Bone marrow (tissue), 2 donors: Measurements from ENCODE around the gene FOXS1.

ENCODE experiments used
- DNase-seq, 2 donors: peaks; one replicate each; lab custom pipeline; 2025; lab: John Stamatoyannopoulos, UW

Gene FOXS1

GRCh38 chr20:31861135-31861384 lies 15.7 kb upstream of the FOXS1 start:
- no peak for DNase-seq

GRCh38 chr20:31860390-31861134 lies 15.2 kb upstream of the FOXS1 start:
- no peak for DNase-seq

GRCh38 chr20:31859998-31860380 lies 14.6 kb upstream of the FOXS1 start:
- no peak for DNase-seq

GRCh38 chr20:31859266-31859997 lies 14.0 kb upstream of the FOXS1 start:
- DNase-seq: no peak

GRCh38 chr20:31858760-31859083 lies 13.3 kb upstream of the FOXS1 start:
- no peak for DNase-seq

GRCh38 chr20:31857861-31858759 lies 12.7 kb upstream of the FOXS1 start:
- no peak for DNase-seq

GRCh38 chr20:31856516-31856915 lies 11.1 kb upstream of the FOXS1 start:
- no peak for DNase-seq

- no peak for DNase-seq
These were observed 8.1 kb upstream of the FOXS1 start for GRCh38 chr20:31853481-31853880.

- no peak for DNase-seq
These were observed 6.0 kb upstream of the FOXS1 start for GRCh38 chr20:31851240-31851955.

- DNase-seq: no peak
These were observed 4.0 kb upstream of the FOXS1 start for GRCh38 chr20:31849306-31849930.

GRCh38 chr20:31848088-31848999 lies 2.9 kb upstream of the FOXS1 start:
- DNase-seq: no peak

- no peak for DNase-seq
These were observed 1.4 kb upstream of the FOXS1 start for GRCh38 chr20:31846793-31847138.

GRCh38 chr20:31844737-31845299 lies 586 bp downstream of the FOXS1 start:
- DNase-seq: no peak

GRCh38 chr20:31843881-31844280 lies 1.5 kb downstream of the FOXS1 start:
- DNase-seq: no peak

GRCh38 chr20:31843288-31843687 lies 2.1 kb downstream of the FOXS1 start:
- no peak for DNase-seq

- no peak for DNase-seq
These were observed 2.8 kb downstream of the FOXS1 start for GRCh38 chr20:31842471-31843157.

GRCh38 chr20:31841928-31842327 lies 3.5 kb downstream of the FOXS1 start:
- DNase-seq: no peak

GRCh38 chr20:31840906-31841816 lies 4.2 kb downstream of the FOXS1 start:
- no peak for DNase-seq
